Uterus (tissue), 2 donors: ENCODE results near the gene MAFB.

ENCODE experiments used
- POLR2A ChIP-seq, 2 donors: fragments of 450-650 bp; IDR thresholded peaks; one replicate each; pipeline ENCODE4 v1.6.1; 2016; ENCODE audit warnings: antibody characterized with exemption in 2 of 2, mild to moderate bottlenecking in 1 of 2, moderate library complexity in 1 of 2
- TF ChIP-seq, protein P1 (sequence below), 4 experiments: fragments of 200-600 bp in 2 of 4; fragments of 450-650 bp in 2 of 4; sonication (generic) in 2 of 4; IDR thresholded peaks; one replicate each; pipeline ENCODE4 v1.5.1; 2016 to 2019; ENCODE audit warnings: antibody characterized with exemption in 4 of 4, mild to moderate bottlenecking in 2 of 4, moderate library complexity in 1 of 4

GRCh38 chr20:40666336-40666735 lies 22.7 kb downstream of the MAFB start:
- TF ChIP-seq, protein P1, sequence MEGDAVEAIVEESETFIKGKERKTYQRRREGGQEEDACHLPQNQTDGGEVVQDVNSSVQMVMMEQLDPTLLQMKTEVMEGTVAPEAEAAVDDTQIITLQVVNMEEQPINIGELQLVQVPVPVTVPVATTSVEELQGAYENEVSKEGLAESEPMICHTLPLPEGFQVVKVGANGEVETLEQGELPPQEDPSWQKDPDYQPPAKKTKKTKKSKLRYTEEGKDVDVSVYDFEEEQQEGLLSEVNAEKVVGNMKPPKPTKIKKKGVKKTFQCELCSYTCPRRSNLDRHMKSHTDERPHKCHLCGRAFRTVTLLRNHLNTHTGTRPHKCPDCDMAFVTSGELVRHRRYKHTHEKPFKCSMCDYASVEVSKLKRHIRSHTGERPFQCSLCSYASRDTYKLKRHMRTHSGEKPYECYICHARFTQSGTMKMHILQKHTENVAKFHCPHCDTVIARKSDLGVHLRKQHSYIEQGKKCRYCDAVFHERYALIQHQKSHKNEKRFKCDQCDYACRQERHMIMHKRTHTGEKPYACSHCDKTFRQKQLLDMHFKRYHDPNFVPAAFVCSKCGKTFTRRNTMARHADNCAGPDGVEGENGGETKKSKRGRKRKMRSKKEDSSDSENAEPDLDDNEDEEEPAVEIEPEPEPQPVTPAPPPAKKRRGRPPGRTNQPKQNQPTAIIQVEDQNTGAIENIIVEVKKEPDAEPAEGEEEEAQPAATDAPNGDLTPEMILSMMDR (IDR thresholded peaks at IDR 0.05): no peak
- no peak for TF ChIP-seq POLR2A (IDR thresholded peaks at IDR 0.05)
